ENCODE measurements around the gene GAGE10. TPM values are rescaled to one million over a fixed set of nuclear protein-coding genes. Genes with fewer than 3 reads are reported as not detected.
"Not testable (repeated sequence)": the region's sequence is repeated elsewhere in the genome, so short reads cannot be mapped to it uniquely, and the experiment has no call there.

Gene GAGE10
- total RNA-seq, 4 donors from 2014 or later: not detected

DNA sequence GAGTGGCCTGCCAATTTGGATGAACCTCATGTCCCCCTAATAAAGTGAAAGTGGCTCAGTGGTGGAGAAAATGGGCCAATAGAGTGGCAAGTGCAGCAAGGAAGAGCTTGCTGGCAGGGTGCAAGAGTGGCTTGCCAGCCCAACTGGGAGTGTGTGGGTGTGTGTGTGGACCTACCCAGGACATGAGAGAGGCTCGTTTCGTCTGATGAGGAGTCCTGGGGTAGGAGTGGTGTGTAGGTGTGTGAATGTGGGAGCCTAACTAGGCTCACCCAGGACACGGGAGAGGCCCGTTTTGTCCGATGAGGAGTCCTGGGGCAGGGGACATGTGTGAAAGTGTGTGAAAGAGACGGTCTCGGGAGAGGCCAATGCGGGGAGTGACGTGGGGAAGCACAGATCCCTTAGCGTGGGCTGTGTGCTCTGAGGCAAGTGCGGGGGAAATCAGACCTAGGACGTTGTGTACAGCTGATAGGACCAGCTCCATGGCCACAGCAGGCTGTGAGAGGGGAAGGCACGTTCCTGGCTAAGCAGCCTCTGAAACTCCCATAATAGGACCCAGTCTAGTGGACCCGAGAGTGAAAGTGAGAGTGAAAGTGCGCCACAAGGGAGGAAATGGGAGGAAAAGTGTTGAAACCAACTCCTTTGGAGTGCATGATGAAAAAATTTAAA is 5.3 kb downstream of the GAGE10 start:
- Histone ChIP-seq H3K4me3 (peak overlapping the region; percentile 15 to 39 (median 27)), H3K27ac (peak overlapping the region in 3 of 4 donors; percentile 35 to 55 (median 50)), H3K9me3 (no peaks in the 10 kb centered on the region), H3K4me1 (no peaks in the 10 kb centered on the region), H3K36me3 (no peaks in the 10 kb centered on the region), H3K27me3 (no peaks in the 10 kb centered on the region)
- TF ChIP-seq POLR2A (IDR thresholded peaks at IDR 0.05) (no peak), CTCF (IDR thresholded peaks at IDR 0.05) (no peak)
- peak in 1 of 3 donors; percentile 34 for DNase-seq

DNA sequence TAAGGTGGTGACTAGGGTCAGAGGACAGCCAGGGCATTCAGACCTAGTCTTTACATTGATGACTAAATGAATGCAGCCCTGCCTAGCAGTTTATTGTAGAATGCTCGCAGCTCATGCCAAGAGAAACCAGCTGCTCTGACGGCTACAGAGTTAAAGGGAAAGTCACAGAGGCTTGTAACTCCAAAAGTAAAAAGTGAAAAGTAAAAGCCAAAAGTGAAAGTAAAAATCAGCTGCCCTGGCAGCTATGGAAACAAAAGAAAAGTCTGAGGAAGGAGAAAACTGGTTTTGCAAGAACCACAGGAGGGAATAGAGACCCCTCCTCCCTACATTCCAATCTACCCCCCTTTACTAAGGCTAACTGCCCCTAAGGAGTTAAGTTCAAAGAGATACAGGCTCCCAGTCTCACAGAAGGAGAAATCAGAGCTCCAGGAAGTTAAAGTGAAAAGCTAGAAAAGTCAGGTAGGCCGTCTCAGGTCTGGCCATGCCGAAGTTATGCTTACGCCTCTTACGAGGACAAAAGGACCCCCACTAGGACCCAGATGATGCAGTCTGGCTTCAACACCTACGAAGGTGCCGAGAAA is 6.0 kb downstream of the GAGE10 start:
- no peaks in the 10 kb centered on the region for H3K36me3 ChIP-seq
- no peaks in the 10 kb centered on the region for H3K9me3 ChIP-seq
- H3K27ac ChIP-seq: peak overlapping the region in 3 of 4 donors; percentile 35 to 55 (median 50)
- H3K27me3 ChIP-seq: no peaks in the 10 kb centered on the region
- H3K4me3 ChIP-seq: peak overlapping the region; percentile 15 to 39 (median 27)
- TF ChIP-seq POLR2A (IDR thresholded peaks at IDR 0.05) (no peak), CTCF (IDR thresholded peaks at IDR 0.05) (no peak)
- DNase-seq: no peak
- H3K4me1 ChIP-seq: no peaks in the 10 kb centered on the region

- no peaks in the 10 kb centered on the region for H3K27me3 ChIP-seq
- no peaks in the 10 kb centered on the region for H3K36me3 ChIP-seq
- H3K4me1 ChIP-seq: no peaks in the 10 kb centered on the region
- no peaks in the 10 kb centered on the region for H3K9me3 ChIP-seq
- no peak overlapping the region for H3K4me3 ChIP-seq
- no peak for DNase-seq
- H3K27ac ChIP-seq: no peak overlapping the region
- TF ChIP-seq CTCF (IDR thresholded peaks at IDR 0.05): no peak
- no peak for TF ChIP-seq POLR2A (IDR thresholded peaks at IDR 0.05)
These were observed 6.9 kb downstream of the GAGE10 start for GRCh38 chrX:49310371-49310770.

- no peak for DNase-seq
- Histone ChIP-seq H3K4me3 (no peak overlapping the region), H3K36me3 (no peaks in the 10 kb centered on the region)
These were observed 8.7 kb downstream of the GAGE10 start for GRCh38 chrX:49312176-49312575.

DNA sequence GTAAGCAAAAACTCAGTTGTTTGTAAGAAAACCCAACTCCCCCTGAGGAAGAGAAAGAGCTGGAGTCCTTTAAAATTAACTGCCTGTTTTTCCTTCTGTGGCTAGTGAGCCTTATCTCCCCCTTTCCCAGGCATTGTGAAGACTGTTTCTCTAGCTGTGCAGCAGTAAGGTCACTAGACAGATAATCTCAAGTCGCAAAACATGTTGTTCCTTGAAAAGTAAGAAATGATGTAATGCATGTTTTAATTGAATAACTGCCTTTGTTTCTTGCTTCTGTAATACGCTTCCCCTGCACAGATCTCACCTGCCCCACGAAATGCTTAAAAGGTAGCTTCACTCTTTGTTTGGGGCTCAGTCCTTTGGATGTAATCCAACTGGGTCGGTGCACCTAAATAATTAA is 12.6 kb downstream of the GAGE10 start:
- no peaks in the 10 kb centered on the region for H3K9me3 ChIP-seq
- H3K4me3 ChIP-seq: no peak overlapping the region
- H3K36me3 ChIP-seq: no peaks in the 10 kb centered on the region
- H3K27me3 ChIP-seq: no peaks in the 10 kb centered on the region
- no peak overlapping the region for H3K27ac ChIP-seq
- no peak for DNase-seq
- TF ChIP-seq CTCF (IDR thresholded peaks at IDR 0.05) (no peak), POLR2A (IDR thresholded peaks at IDR 0.05) (no peak)
- no peaks in the 10 kb centered on the region for H3K4me1 ChIP-seq

More at GRCh38 chrX:49312176-49312575, 8.7 kb downstream of the GAGE10 start:
- Histone ChIP-seq H3K27me3 (no peaks in the 10 kb centered on the region), H3K9me3 (no peaks in the 10 kb centered on the region), H3K27ac (no peak overlapping the region), H3K4me1 (no peaks in the 10 kb centered on the region)
- TF ChIP-seq CTCF (IDR thresholded peaks at IDR 0.05) (no peak), POLR2A (IDR thresholded peaks at IDR 0.05) (no peak)

DNA sequence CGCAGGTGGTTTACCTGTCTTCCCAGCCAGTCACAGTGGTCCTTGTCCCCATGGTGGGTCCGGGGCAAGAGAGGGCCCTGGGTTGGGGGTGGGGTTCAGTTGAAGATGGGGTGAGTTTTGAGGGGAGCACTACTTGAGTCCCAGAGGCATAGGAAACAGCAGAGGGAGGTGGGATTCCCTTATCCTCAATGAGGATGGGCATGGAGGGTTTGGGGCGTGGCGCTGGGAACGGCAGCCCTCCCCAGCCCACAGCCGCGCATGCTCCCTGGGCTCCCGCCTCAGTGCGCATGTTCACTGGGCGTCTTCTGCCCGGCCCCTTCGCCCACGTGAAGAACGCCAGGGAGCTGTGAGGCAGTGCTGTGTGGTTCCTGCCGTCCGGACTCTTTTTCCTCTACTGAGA is 18.3 kb downstream of the GAGE10 start, which contains the start of gene GAGE12J:
Gene GAGE12J, plus strand, starts transcription at position 301 of the 400 bp plus-strand sequence. CDS start 1,157 bp downstream, outside the sequence.
- not testable (repeated sequence) for H3K9me3 ChIP-seq, H3K36me3 ChIP-seq, H3K27ac ChIP-seq, H3K4me1 ChIP-seq, H3K27me3 ChIP-seq, H3K4me3 ChIP-seq, DNase-seq

GRCh38 chrX:49322266-49322665 is 18.8 kb downstream of the GAGE10 start:
- H3K9me3 ChIP-seq, H3K4me1 ChIP-seq, H3K27ac ChIP-seq, H3K4me3 ChIP-seq, DNase-seq, H3K36me3 ChIP-seq, H3K27me3 ChIP-seq: not testable (repeated sequence)

DNA sequence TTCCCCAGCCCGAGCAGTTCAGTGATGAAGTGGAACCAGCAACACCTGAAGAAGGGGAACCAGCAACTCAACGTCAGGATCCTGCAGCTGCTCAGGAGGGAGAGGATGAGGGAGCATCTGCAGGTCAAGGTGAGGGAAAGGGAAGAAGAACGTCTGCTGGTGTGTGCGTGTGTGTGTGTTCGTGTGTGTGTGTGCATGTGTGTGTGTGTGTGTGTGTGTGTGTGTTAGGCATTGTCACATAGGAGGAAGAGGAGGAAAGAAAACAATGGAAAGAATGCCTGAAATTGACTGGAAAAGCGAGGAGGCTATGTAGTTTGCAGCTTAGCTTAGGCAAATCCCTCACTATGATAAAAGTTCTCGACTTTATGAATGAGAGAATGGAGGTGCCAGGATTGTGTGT is 20.3 kb downstream of the GAGE10 start:
- H3K27me3 ChIP-seq, H3K36me3 ChIP-seq, H3K27ac ChIP-seq, H3K9me3 ChIP-seq, H3K4me3 ChIP-seq, H3K4me1 ChIP-seq, DNase-seq: not testable (repeated sequence)

DNA sequence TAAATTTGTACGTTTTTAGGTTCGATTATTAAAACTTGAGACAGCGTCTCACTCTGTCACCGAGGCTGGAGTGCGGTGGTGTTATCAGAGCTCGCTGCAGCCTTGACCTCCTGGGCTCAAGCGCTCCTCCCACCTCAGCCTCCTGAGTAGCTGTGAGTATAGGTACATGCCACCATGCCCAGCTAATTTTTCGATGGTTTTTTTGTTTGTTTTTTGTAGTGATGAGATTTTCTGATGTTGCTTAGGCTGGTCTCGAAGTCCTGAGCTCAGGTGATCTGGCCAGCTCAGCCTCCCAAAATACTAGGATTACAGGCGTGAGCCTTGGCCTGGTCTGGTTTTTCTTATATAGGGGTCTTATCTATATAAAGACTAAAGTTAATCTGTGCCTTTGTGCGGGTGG is 27.0 kb downstream of the GAGE10 start:
- not testable (repeated sequence) for H3K9me3 ChIP-seq, H3K4me1 ChIP-seq, H3K36me3 ChIP-seq, H3K4me3 ChIP-seq, H3K27ac ChIP-seq, H3K27me3 ChIP-seq, DNase-seq
